OCI-LY7 (cell line): Measurements from ENCODE around the gene LGALS3. TPM values are rescaled to one million over a fixed set of nuclear protein-coding genes. Genes with fewer than 3 reads are reported as not detected.

Experiments
- BruUV-seq: library from RNA; stranded (reverse); fragments of 400-500 nt; replicated peaks from 2 replicates; lab custom pipeline; 2021; lab: Mats Ljungman, UMichigan
- CTCF ChIA-PET: fragments of 300-600 bp; sonication (Branson Sonifier 250); formaldehyde crosslinking; loops from one replicate; lab custom pipeline; 2022; ENCODE audit warnings: antibody characterized with exemption; ENCODE audit not compliant: unreplicated experiment; lab: Charles Lee
- POLR2A ChIA-PET: fragments of 300-600 bp; sonication (Branson Sonifier 250); formaldehyde crosslinking; loops from one replicate; lab custom pipeline; 2022; ENCODE audit warnings: antibody characterized with exemption; lab: Charles Lee
- DNase-seq: peaks from one replicate; pipeline ENCODE4 v3.0.0-alpha.2; 2015; ENCODE audit warnings: low spot score
- H2AFZ ChIP-seq: fragments of 200-600 bp; sonication (generic), shearing (Covaris generic); 2 replicates; pipeline ENCODE4 v1.6.1; 2014; ENCODE audit warnings: mild to moderate bottlenecking, antibody characterized with exemption, low read length, moderate library complexity
- H3K27ac ChIP-seq: fragments of 200-600 bp; sonication (generic); 2 replicates; pipeline ENCODE4 v1.5.1; 2014; ENCODE audit warnings: mixed run types, low read depth, mild to moderate bottlenecking, moderate library complexity, low read length, inconsistent platforms; ENCODE audit not compliant: poor library complexity, severe bottlenecking
- H3K36me3 ChIP-seq: fragments of 200-600 bp; sonication (generic); 2 replicates; pipeline ENCODE4 v1.6.1; 2014; ENCODE audit warnings: mild to moderate bottlenecking, antibody characterized with exemption, low read length, moderate library complexity, mixed read lengths; ENCODE audit not compliant: insufficient read depth
- H3K4me1 ChIP-seq: fragments of 200-600 bp; sonication (generic); 2 replicates; pipeline ENCODE4 v1.5.1; 2014; ENCODE audit warnings: mild to moderate bottlenecking, low read length; ENCODE audit not compliant: insufficient read depth, poor library complexity, severe bottlenecking
- H3K4me2 ChIP-seq: fragments of 200-600 bp; sonication (generic); 2 replicates; pipeline ENCODE4 v1.6.1; 2014; ENCODE audit warnings: mild to moderate bottlenecking, low read length
- H3K4me3 ChIP-seq: fragments of 200-600 bp; sonication (generic); 2 replicates; pipeline ENCODE4 v1.5.1; 2014; ENCODE audit warnings: mild to moderate bottlenecking, low read depth, low read length; ENCODE audit not compliant: poor library complexity, severe bottlenecking
- H3K79me2 ChIP-seq: fragments of 200-600 bp; sonication (generic); 2 replicates; pipeline ENCODE4 v1.6.1; 2016; ENCODE audit warnings: low read depth, mild to moderate bottlenecking, low read length, moderate library complexity, mixed read lengths; ENCODE audit not compliant: insufficient read depth
- H3K9me2 ChIP-seq: fragments of 200-600 bp; sonication (generic); 2 replicates; pipeline ENCODE4 v1.6.1; 2016; ENCODE audit warnings: mild to moderate bottlenecking, low read length, mixed read lengths; ENCODE audit not compliant: insufficient read depth
- H3K9me3 ChIP-seq: fragments of 200-600 bp; sonication (generic); 2 replicates; pipeline ENCODE4 v1.6.1; 2014; ENCODE audit warnings: mild to moderate bottlenecking, mixed run types, low read length, mixed read lengths
- H4K20me1 ChIP-seq: fragments of 200-600 bp; sonication (generic); 2 replicates; pipeline ENCODE4 v1.6.1; 2014; ENCODE audit warnings: mild to moderate bottlenecking, antibody characterized with exemption, low read length, moderate library complexity, mixed read lengths; ENCODE audit not compliant: insufficient read depth
- CTCF ChIP-seq: fragments of 200-600 bp; sonication (generic); conservative IDR thresholded peaks from 2 replicates; pipeline ENCODE4 v1.5.1; 2014; ENCODE audit warnings: mild to moderate bottlenecking, antibody characterized with exemption, low read length, moderate library complexity, mixed read lengths
- EZH2phosphoT487 ChIP-seq: fragments of 200-600 bp; sonication (generic); IDR thresholded peaks from 2 replicates; pipeline ENCODE4 v1.6.1; 2018; ENCODE audit warnings: low read depth, borderline replicate concordance, mild to moderate bottlenecking, mixed run types, antibody characterized with exemption, low read length, moderate library complexity, mixed read lengths
- intact Hi-C: fragments of 100-400 bp; cut with micrococcal nuclease; formaldehyde crosslinking; loops from one replicate; pipeline ENCODE4 v1.10.0; 2022; ENCODE audit not compliant: unreplicated experiment
- total RNA-seq, 2 experiments: library from RNA; depleted of rRNA in 1 of 2; stranded (reverse); fragments of >200 nt in 1 of 2; shearing (Covaris generic) in 1 of 2; gene quantifications; 2 replicates each; pipeline ENCODE4 v1.2.3, GENCODE V29; 2014 to 2022

Gene LGALS3
- total RNA-seq, 2 experiments from 2014 or later, result not detected

- Histone ChIP-seq H2AFZ (no peak overlapping the region), H3K79me2 (no peaks in the 10 kb centered on the region), H3K4me2 (no peak overlapping the region), H4K20me1 (no peaks in the 10 kb centered on the region), H3K4me3 (no peak overlapping the region), H3K27ac (no peak overlapping the region), H3K9me3 (no peaks in the 10 kb centered on the region), H3K4me1 (no peaks in the 10 kb centered on the region), H3K9me2 (no peaks in the 10 kb centered on the region), H3K36me3 (no peaks in the 10 kb centered on the region)
- no peak for DNase-seq
- no TSS peak for BruUV-seq
- no peak for TF ChIP-seq EZH2phosphoT487
- no peak for TF ChIP-seq CTCF
- intact Hi-C loops, result loop anchor here (5.0 to 10.0 kb wide), 3 partner anchors 47 to 340 kb away; no protein-coding TSS in a partner anchor
- ChIA-PET POLR2A (interaction anchor here (1.6 to 1.8 kb wide), 2 partner anchors 9 to 13 kb away, joined by 4 to 5 read pairs; no protein-coding TSS in a partner anchor), CTCF (no interaction called here)
Observed at GRCh38 chr14:55085060-55085660, 43.9 kb upstream of the LGALS3 start.

GRCh38 chr14:55086938-55087337 lies 42.1 kb upstream of the LGALS3 start:
- ChIA-PET CTCF (no interaction called here), POLR2A (interaction anchor here (0.5 to 1.5 kb wide), 3 partner anchors 34 to 136 kb away, joined by 3 to 4 read pairs (median 4); no protein-coding TSS in a partner anchor)
- no peak overlapping the region for H3K4me2 ChIP-seq
- no TSS peak for BruUV-seq
- no peak for TF ChIP-seq EZH2phosphoT487
- TF ChIP-seq CTCF, result no peak
- no peak overlapping the region for H3K27ac ChIP-seq
- no peaks in the 10 kb centered on the region for H3K36me3 ChIP-seq
- no peak overlapping the region for H3K4me3 ChIP-seq
- H2AFZ ChIP-seq, result no peak overlapping the region
- no peaks in the 10 kb centered on the region for H3K9me2 ChIP-seq
- no peaks in the 10 kb centered on the region for H3K9me3 ChIP-seq
- intact Hi-C loops, result loop anchor here (5.0 to 10.0 kb wide), 3 partner anchors 45 to 338 kb away; no protein-coding TSS in a partner anchor
- no peaks in the 10 kb centered on the region for H3K79me2 ChIP-seq
- DNase-seq, result no peak
- H4K20me1 ChIP-seq, result no peaks in the 10 kb centered on the region
- H3K4me1 ChIP-seq, result peaks cover 5% of the 10 kb centered on the region

GRCh38 chr14:55088356-55088755 lies 40.7 kb upstream of the LGALS3 start:
- Histone ChIP-seq H3K79me2 (no peaks in the 10 kb centered on the region), H3K27ac (no peak overlapping the region), H2AFZ (no peak overlapping the region), H3K36me3 (no peaks in the 10 kb centered on the region), H3K4me1 (peaks cover 12% of the 10 kb centered on the region), H3K9me2 (no peaks in the 10 kb centered on the region), H3K4me3 (no peak overlapping the region), H3K9me3 (no peaks in the 10 kb centered on the region), H3K4me2 (no peak overlapping the region), H4K20me1 (no peaks in the 10 kb centered on the region)
- TF ChIP-seq CTCF, result no peak
- no TSS peak for BruUV-seq
- ChIA-PET POLR2A (no interaction called here), CTCF (no interaction called here)
- DNase-seq, result no peak
- intact Hi-C loops, result loop anchor here (5.0 to 10.0 kb wide), 3 partner anchors 44 to 336 kb away; no protein-coding TSS in a partner anchor
